ENCODE data around the gene RUNX3.

The RUNX3 gene

GRCh38 chr1:24941564-24941963 lies 11.5 kb upstream of the RUNX3 start:
- no peak overlapping the region for H3K27ac ChIP-seq (ENCODE audit: low read depth, low read length)
- no peak overlapping the region for H3K4me2 ChIP-seq (ENCODE audit: low read depth, low read length, poor library complexity, severe bottlenecking)
- H3K36me3 ChIP-seq (ENCODE audit: low read length) = no peaks in the 10 kb centered on the region
- H3K79me2 ChIP-seq (ENCODE audit: insufficient read depth, low read length) = no peaks in the 10 kb centered on the region
- no peaks in the 10 kb centered on the region for H4K20me1 ChIP-seq (ENCODE audit: low read depth, low read length)
- H3K27me3 ChIP-seq (ENCODE audit: low read length) = no peaks in the 10 kb centered on the region
- TF ChIP-seq, protein P1, sequence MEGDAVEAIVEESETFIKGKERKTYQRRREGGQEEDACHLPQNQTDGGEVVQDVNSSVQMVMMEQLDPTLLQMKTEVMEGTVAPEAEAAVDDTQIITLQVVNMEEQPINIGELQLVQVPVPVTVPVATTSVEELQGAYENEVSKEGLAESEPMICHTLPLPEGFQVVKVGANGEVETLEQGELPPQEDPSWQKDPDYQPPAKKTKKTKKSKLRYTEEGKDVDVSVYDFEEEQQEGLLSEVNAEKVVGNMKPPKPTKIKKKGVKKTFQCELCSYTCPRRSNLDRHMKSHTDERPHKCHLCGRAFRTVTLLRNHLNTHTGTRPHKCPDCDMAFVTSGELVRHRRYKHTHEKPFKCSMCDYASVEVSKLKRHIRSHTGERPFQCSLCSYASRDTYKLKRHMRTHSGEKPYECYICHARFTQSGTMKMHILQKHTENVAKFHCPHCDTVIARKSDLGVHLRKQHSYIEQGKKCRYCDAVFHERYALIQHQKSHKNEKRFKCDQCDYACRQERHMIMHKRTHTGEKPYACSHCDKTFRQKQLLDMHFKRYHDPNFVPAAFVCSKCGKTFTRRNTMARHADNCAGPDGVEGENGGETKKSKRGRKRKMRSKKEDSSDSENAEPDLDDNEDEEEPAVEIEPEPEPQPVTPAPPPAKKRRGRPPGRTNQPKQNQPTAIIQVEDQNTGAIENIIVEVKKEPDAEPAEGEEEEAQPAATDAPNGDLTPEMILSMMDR (IDR thresholded peaks at IDR 0.05; ENCODE audit: insufficient read depth, low read length, poor library complexity, severe bottlenecking) = no peak
- TF ChIP-seq EZH2phosphoT487 (conservative IDR thresholded peaks at IDR 0.05; ENCODE audit: low read length) = no peak
- no peak overlapping the region for H3K9ac ChIP-seq (ENCODE audit: low read length)
- no peak overlapping the region for H2AFZ ChIP-seq (ENCODE audit: low read depth, low read length, severe bottlenecking)
- H3F3A ChIP-seq (ENCODE audit: insufficient read depth) = no peaks in the 10 kb centered on the region
- H3K9me3 ChIP-seq (ENCODE audit: insufficient read depth, low read length) = no peaks in the 10 kb centered on the region
- H3K9me2 ChIP-seq (replicated peaks; ENCODE audit: insufficient read depth, low read length) = no peaks in the 10 kb centered on the region
- H3K4me3 ChIP-seq (ENCODE audit: insufficient read depth, low read length, poor library complexity, severe bottlenecking) = no peak overlapping the region

DNA sequence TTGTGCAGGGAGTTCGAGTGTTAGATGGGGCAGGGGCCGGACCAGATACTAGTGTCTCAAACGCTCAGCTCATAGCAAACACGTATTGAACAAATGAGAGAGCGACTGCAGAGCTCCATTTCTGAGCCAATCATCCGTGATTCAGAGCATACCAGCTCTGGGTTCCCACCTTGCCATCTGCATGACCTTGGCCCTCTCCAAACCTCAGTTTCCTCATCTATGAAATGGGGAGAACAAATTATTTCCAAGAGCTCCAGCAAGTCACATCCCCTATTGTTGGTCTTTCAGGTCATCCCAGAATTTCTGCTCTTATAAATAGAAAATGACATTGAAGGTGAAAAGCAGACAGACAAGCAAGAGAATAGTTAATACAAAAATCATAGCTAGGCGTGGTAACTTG lies 10.2 kb upstream of the RUNX3 start:
- TF ChIP-seq EZH2phosphoT487 (conservative IDR thresholded peaks at IDR 0.05; ENCODE audit: low read length) = no peak
- TF ChIP-seq, protein P1 (IDR thresholded peaks at IDR 0.05; ENCODE audit: insufficient read depth, low read length, poor library complexity, severe bottlenecking) = no peak
- Histone ChIP-seq H3K4me3 (ENCODE audit: insufficient read depth, low read length, poor library complexity, severe bottlenecking) (no peak overlapping the region), H3K36me3 (ENCODE audit: low read length) (no peaks in the 10 kb centered on the region), H4K20me1 (ENCODE audit: low read depth, low read length) (no peaks in the 10 kb centered on the region), H3K9ac (ENCODE audit: low read length) (no peak overlapping the region), H3K4me2 (ENCODE audit: low read depth, low read length, poor library complexity, severe bottlenecking) (no peak overlapping the region), H3K27me3 (ENCODE audit: low read length) (no peaks in the 10 kb centered on the region), H3F3A (ENCODE audit: insufficient read depth) (no peaks in the 10 kb centered on the region), H2AFZ (ENCODE audit: low read depth, low read length, severe bottlenecking) (no peak overlapping the region), H3K9me3 (ENCODE audit: insufficient read depth, low read length) (no peaks in the 10 kb centered on the region), H3K27ac (ENCODE audit: low read depth, low read length) (no peak overlapping the region), H3K9me2 (replicated peaks; ENCODE audit: insufficient read depth, low read length) (no peaks in the 10 kb centered on the region), H3K79me2 (ENCODE audit: insufficient read depth, low read length) (no peaks in the 10 kb centered on the region)

- Histone ChIP-seq H3F3A (ENCODE audit: insufficient read depth) (no peaks in the 10 kb centered on the region), H4K20me1 (ENCODE audit: low read depth, low read length) (no peaks in the 10 kb centered on the region), H3K4me3 (ENCODE audit: insufficient read depth, low read length, poor library complexity, severe bottlenecking) (no peak overlapping the region), H3K36me3 (ENCODE audit: low read length) (no peaks in the 10 kb centered on the region), H3K27me3 (ENCODE audit: low read length) (no peaks in the 10 kb centered on the region), H3K27ac (ENCODE audit: low read depth, low read length) (no peak overlapping the region), H3K79me2 (ENCODE audit: insufficient read depth, low read length) (no peaks in the 10 kb centered on the region), H2AFZ (ENCODE audit: low read depth, low read length, severe bottlenecking) (no peak overlapping the region), H3K9me3 (ENCODE audit: insufficient read depth, low read length) (no peaks in the 10 kb centered on the region), H3K4me2 (ENCODE audit: low read depth, low read length, poor library complexity, severe bottlenecking) (no peak overlapping the region), H3K9me2 (replicated peaks; ENCODE audit: insufficient read depth, low read length) (no peaks in the 10 kb centered on the region), H3K9ac (ENCODE audit: low read length) (no peak overlapping the region)
- TF ChIP-seq EZH2phosphoT487 (conservative IDR thresholded peaks at IDR 0.05; ENCODE audit: low read length) = no peak
- TF ChIP-seq, protein P1 (IDR thresholded peaks at IDR 0.05; ENCODE audit: insufficient read depth, low read length, poor library complexity, severe bottlenecking) = no peak
These were observed 9.7 kb upstream of the RUNX3 start for GRCh38 chr1:24939675-24940193.
